ENCODE results near the gene RTTN.

DNA sequence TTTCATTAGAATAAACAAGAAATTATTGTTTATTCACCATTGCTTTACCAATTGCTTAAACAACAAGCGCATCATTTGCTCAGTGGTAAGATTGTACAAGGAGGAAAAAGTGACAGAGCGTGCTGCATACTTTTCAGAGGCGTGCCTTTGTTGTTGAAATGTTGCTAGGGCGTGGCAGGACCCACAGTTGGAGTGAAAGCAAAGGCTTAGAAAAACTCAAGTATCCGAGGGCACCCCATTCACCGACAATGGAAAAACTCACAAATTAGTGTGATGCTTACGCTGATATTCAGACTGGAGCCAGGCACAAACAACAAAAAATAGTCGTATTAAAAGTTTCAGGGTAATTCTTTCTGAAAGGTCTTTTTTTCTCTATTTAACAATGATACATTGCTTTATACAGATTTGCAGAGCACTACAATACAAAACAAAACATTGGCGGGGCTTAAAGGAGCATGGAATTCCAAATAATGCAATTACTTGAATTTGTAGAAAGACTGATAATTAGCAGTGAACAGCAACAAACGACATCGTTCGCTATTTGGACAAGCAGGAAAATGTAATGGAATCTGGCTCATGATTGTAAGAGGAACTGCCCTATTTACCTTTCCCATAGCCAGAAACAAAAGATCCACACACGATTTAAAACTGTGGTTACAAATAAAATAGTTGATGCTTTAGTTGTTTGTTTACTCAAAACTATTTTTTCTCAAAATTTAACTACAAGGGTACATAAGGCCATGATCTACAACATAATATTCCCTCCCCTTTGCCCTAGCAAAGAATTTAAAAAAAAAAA is 37.8 kb upstream of the RTTN start:
- TF ChIP-seq, protein P1, sequence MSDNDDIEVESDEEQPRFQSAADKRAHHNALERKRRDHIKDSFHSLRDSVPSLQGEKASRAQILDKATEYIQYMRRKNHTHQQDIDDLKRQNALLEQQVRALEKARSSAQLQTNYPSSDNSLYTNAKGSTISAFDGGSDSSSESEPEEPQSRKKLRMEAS (IDR thresholded peaks at IDR 0.05): no peak
- TF ChIP-seq, protein P2, sequence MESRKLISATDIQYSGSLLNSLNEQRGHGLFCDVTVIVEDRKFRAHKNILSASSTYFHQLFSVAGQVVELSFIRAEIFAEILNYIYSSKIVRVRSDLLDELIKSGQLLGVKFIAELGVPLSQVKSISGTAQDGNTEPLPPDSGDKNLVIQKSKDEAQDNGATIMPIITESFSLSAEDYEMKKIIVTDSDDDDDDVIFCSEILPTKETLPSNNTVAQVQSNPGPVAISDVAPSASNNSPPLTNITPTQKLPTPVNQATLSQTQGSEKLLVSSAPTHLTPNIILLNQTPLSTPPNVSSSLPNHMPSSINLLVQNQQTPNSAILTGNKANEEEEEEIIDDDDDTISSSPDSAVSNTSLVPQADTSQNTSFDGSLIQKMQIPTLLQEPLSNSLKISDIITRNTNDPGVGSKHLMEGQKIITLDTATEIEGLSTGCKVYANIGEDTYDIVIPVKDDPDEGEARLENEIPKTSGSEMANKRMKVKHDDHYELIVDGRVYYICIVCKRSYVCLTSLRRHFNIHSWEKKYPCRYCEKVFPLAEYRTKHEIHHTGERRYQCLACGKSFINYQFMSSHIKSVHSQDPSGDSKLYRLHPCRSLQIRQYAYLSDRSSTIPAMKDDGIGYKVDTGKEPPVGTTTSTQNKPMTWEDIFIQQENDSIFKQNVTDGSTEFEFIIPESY (IDR thresholded peaks at IDR 0.05): no peak
- TF ChIP-seq, protein P3, sequence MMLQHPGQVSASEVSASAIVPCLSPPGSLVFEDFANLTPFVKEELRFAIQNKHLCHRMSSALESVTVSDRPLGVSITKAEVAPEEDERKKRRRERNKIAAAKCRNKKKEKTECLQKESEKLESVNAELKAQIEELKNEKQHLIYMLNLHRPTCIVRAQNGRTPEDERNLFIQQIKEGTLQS (IDR thresholded peaks at IDR 0.05): no peak
- TF ChIP-seq, protein P4, sequence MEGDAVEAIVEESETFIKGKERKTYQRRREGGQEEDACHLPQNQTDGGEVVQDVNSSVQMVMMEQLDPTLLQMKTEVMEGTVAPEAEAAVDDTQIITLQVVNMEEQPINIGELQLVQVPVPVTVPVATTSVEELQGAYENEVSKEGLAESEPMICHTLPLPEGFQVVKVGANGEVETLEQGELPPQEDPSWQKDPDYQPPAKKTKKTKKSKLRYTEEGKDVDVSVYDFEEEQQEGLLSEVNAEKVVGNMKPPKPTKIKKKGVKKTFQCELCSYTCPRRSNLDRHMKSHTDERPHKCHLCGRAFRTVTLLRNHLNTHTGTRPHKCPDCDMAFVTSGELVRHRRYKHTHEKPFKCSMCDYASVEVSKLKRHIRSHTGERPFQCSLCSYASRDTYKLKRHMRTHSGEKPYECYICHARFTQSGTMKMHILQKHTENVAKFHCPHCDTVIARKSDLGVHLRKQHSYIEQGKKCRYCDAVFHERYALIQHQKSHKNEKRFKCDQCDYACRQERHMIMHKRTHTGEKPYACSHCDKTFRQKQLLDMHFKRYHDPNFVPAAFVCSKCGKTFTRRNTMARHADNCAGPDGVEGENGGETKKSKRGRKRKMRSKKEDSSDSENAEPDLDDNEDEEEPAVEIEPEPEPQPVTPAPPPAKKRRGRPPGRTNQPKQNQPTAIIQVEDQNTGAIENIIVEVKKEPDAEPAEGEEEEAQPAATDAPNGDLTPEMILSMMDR (IDR thresholded peaks at IDR 0.05; ENCODE audit: low read depth, low read length, missing input control): no peak
- no peak for TF ChIP-seq TAF1 (conservative IDR thresholded peaks at IDR 0.05)
- no peak for TF ChIP-seq FOXA1 (IDR thresholded peaks at IDR 0.05)
- no peak for TF ChIP-seq JUND (IDR thresholded peaks at IDR 0.05)
- TF ChIP-seq, protein P5, sequence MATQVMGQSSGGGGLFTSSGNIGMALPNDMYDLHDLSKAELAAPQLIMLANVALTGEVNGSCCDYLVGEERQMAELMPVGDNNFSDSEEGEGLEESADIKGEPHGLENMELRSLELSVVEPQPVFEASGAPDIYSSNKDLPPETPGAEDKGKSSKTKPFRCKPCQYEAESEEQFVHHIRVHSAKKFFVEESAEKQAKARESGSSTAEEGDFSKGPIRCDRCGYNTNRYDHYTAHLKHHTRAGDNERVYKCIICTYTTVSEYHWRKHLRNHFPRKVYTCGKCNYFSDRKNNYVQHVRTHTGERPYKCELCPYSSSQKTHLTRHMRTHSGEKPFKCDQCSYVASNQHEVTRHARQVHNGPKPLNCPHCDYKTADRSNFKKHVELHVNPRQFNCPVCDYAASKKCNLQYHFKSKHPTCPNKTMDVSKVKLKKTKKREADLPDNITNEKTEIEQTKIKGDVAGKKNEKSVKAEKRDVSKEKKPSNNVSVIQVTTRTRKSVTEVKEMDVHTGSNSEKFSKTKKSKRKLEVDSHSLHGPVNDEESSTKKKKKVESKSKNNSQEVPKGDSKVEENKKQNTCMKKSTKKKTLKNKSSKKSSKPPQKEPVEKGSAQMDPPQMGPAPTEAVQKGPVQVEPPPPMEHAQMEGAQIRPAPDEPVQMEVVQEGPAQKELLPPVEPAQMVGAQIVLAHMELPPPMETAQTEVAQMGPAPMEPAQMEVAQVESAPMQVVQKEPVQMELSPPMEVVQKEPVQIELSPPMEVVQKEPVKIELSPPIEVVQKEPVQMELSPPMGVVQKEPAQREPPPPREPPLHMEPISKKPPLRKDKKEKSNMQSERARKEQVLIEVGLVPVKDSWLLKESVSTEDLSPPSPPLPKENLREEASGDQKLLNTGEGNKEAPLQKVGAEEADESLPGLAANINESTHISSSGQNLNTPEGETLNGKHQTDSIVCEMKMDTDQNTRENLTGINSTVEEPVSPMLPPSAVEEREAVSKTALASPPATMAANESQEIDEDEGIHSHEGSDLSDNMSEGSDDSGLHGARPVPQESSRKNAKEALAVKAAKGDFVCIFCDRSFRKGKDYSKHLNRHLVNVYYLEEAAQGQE (IDR thresholded peaks at IDR 0.05): no peak
- TF ChIP-seq GABPA (IDR thresholded peaks at IDR 0.05 in 1 of 2, conservative IDR thresholded peaks at IDR 0.05 in 1 of 2): no peak
